HepG2 (cell line): ENCODE data around the gene MGAT5. TPM values are rescaled to one million over a fixed set of nuclear protein-coding genes. Genes with fewer than 3 reads are reported as not detected.

Source experiments
- ATAC-seq: fragments of 200-7000 bp; cut with Tn5 transposase; 3 replicates; pipeline ENCODE4 v1.9.1; 2020; ENCODE audit warnings: mild to moderate bottlenecking, moderate library complexity
- BruUV-seq: library from RNA; stranded (reverse); fragments of 400-500 nt; replicated peaks from 2 replicates; lab custom pipeline; 2021; lab: Mats Ljungman, UMichigan
- CTCF ChIA-PET: fragments of 300-600 bp; formaldehyde crosslinking; extraction: SDS; loops from one replicate; lab custom pipeline; 2021; ENCODE audit warnings: low total read pairs, inconsistent platforms, low intra/inter-chr PET ratio; lab: Yijun Ruan, JAX
- POLR2A ChIA-PET: fragments of 350-600 bp; sonication (Branson Sonifier 250); formaldehyde crosslinking; loops from one replicate; lab custom pipeline; 2020; ENCODE audit warnings: antibody characterized with exemption, inconsistent platforms; lab: Yijun Ruan, JAX
- DNase-seq: peaks from one replicate; pipeline ENCODE4 v3.0.0-alpha.2; 2015; ENCODE audit warnings: low spot score
- FAIRE-seq: peaks from 3 replicates; lab custom pipeline; 2011; peaks lifted over from hg19 to GRCh38; lab: Jason Lieb, UNC
- H2AFZ ChIP-seq: one replicate; pipeline ENCODE4 v1.6.1; 2011; ENCODE audit warnings: low read length, inconsistent platforms
- H3K27ac ChIP-seq: fragments of 300-600 bp; 3 replicates; pipeline ENCODE4 v1.8.0; 2011; ENCODE audit warnings: mixed run types, mild to moderate bottlenecking, mixed read lengths, low read length, inconsistent platforms; ENCODE audit not compliant: insufficient read depth; ENCODE audit errors: extremely low read length
- H3K27me3 ChIP-seq, 2 experiments: fragments of 200-600 bp in 1 of 2; 2 replicates in 1 of 2; 3 replicates in 1 of 2; pipeline versions ENCODE4 v1.6.0 to v1.8.0; 2011; ENCODE audit warnings: low read length in 2 of 2, mild to moderate bottlenecking in 2 of 2, moderate library complexity in 2 of 2, inconsistent platforms in 1 of 2; ENCODE audit not compliant: insufficient read depth in 2 of 2, control insufficient read depth in 1 of 2
- H3K36me3 ChIP-seq, 2 experiments: fragments of 200-600 bp in 1 of 2; replicated peaks in 1 of 2; 2 replicates in 1 of 2; 3 replicates in 1 of 2; pipeline versions ENCODE4 v1.5.1 to v1.8.0; 2011; ENCODE audit warnings: low read length in 2 of 2, inconsistent platforms in 1 of 2; ENCODE audit not compliant: insufficient read depth in 2 of 2, control insufficient read depth in 1 of 2
- H3K4me1 ChIP-seq: 2 replicates; pipeline ENCODE4 v1.5.1; 2012; ENCODE audit warnings: low read length, inconsistent platforms; ENCODE audit not compliant: insufficient read depth
- H3K4me2 ChIP-seq: 2 replicates; pipeline ENCODE4 v1.6.0; 2011; ENCODE audit warnings: low read depth, low read length, inconsistent platforms
- H3K4me3 ChIP-seq, 3 experiments: fragments of 200-600 bp in 1 of 3; sonication (generic), shearing (Covaris generic) in 1 of 3; replicated peaks in 1 of 3; 2 replicates each; pipeline ENCODE4 v1.5.1; 2011 to 2016; ENCODE audit warnings: low read length in 3 of 3, inconsistent platforms in 2 of 3, low read depth in 2 of 3, mild to moderate bottlenecking in 2 of 3, control low read depth in 1 of 3, mixed read lengths in 1 of 3; ENCODE audit not compliant: insufficient read depth in 1 of 3
- H3K79me2 ChIP-seq: one replicate; pipeline ENCODE4 v1.6.1; 2011; ENCODE audit warnings: low read length, inconsistent platforms; ENCODE audit not compliant: insufficient read depth
- H3K9ac ChIP-seq: 2 replicates; pipeline ENCODE4 v1.6.0; 2011; ENCODE audit warnings: mild to moderate bottlenecking, low read depth, low read length, inconsistent platforms; ENCODE audit not compliant: insufficient read depth
- H3K9me3 ChIP-seq: 2 replicates; pipeline ENCODE4 v1.5.1; 2012; ENCODE audit warnings: mild to moderate bottlenecking, low read length
- H4K20me1 ChIP-seq: 2 replicates; pipeline ENCODE4 v1.6.0; 2011; ENCODE audit warnings: inconsistent platforms, mild to moderate bottlenecking, low read length, moderate library complexity; ENCODE audit not compliant: insufficient read depth
- AHR ChIP-seq: IDR thresholded peaks from 2 replicates; pipeline ENCODE4 v1.6.1; 2018; ENCODE audit warnings: missing genetic modification reagents, missing compliant biosample characterization
- ATM ChIP-seq: fragments of 450-650 bp; IDR thresholded peaks from 2 replicates; pipeline ENCODE4 v1.7.1; 2017; ENCODE audit warnings: mild to moderate bottlenecking, borderline replicate concordance
- ETV6 ChIP-seq: sonication (generic); formaldehyde crosslinking; conservative IDR thresholded peaks from 2 replicates; pipeline ENCODE4 v1.4.0; 2020; ENCODE audit warnings: missing genetic modification reagents
- HHEX ChIP-seq: IDR thresholded peaks from 2 replicates; pipeline ENCODE4 v1.6.1; 2016; ENCODE audit warnings: control low read depth
- MYNN ChIP-seq: sonication (generic); formaldehyde crosslinking; IDR thresholded peaks from 2 replicates; pipeline ENCODE4 v1.4.0; 2020; ENCODE audit warnings: mild to moderate bottlenecking, low read depth, missing genetic modification reagents
- PCBP2 ChIP-seq: fragments of 200-400 bp; formaldehyde crosslinking; optimal IDR thresholded peaks from 2 replicates; pipeline ENCODE3; 2018; ENCODE audit warnings: low read length, low read depth; ENCODE audit not compliant: poor library complexity, severe bottlenecking
- RFX3 ChIP-seq: IDR thresholded peaks from 2 replicates; pipeline ENCODE4 v1.6.1; 2016; ENCODE audit warnings: missing biosample characterization, missing genetic modification reagents
- SMARCC2 ChIP-seq: fragments of 450-650 bp; IDR thresholded peaks from 2 replicates; pipeline ENCODE4 v1.6.1; 2017; ENCODE audit warnings: antibody characterized with exemption, mild to moderate bottlenecking
- TEAD2 ChIP-seq: sonication (generic); formaldehyde crosslinking; IDR thresholded peaks from 2 replicates; pipeline ENCODE4 v1.9.0; 2021; ENCODE audit warnings: missing genetic modification reagents
- ZNF10 ChIP-seq: sonication (generic); formaldehyde crosslinking; IDR thresholded peaks from 2 replicates; pipeline ENCODE4 v1.4.0; 2020; ENCODE audit warnings: mild to moderate bottlenecking, low read depth, missing genetic modification reagents, borderline replicate concordance
- ZNF274 ChIP-seq: sonication (generic); formaldehyde crosslinking; IDR thresholded peaks from 2 replicates; pipeline ENCODE4 v1.5.1; 2020; ENCODE audit warnings: mild to moderate bottlenecking, missing genetic modification reagents
- ZNF446 ChIP-seq: sonication (generic); formaldehyde crosslinking; IDR thresholded peaks from 2 replicates; pipeline ENCODE4 v1.5.0; 2020; ENCODE audit warnings: mild to moderate bottlenecking, missing genetic modification reagents
- ZNF737 ChIP-seq: sonication (generic); formaldehyde crosslinking; IDR thresholded peaks from 2 replicates; pipeline ENCODE4 v1.5.0; 2020; ENCODE audit warnings: missing genetic modification reagents, mild to moderate bottlenecking, borderline replicate concordance
- ZNF746 ChIP-seq: sonication (generic); formaldehyde crosslinking; IDR thresholded peaks from 2 replicates; pipeline ENCODE4 v1.8.0; 2022; ENCODE audit warnings: mild to moderate bottlenecking, missing genetic modification reagents
- ZNF766 ChIP-seq: sonication (generic); formaldehyde crosslinking; IDR thresholded peaks from 2 replicates; pipeline ENCODE4 v1.5.0; 2020; ENCODE audit warnings: missing genetic modification reagents, borderline replicate concordance
- ZNF83 ChIP-seq: sonication (generic); formaldehyde crosslinking; IDR thresholded peaks from 2 replicates; pipeline ENCODE4 v1.4.0; 2020; ENCODE audit warnings: missing genetic modification reagents, mild to moderate bottlenecking, borderline replicate concordance
- WGBS: methylation state at CpG from one replicate; pipeline ENCODE4 v1.1.6; 2017; ENCODE audit warnings: low lambda C conversion rate; 5-methylcytosine and 5-hydroxymethylcytosine counted together
- in situ Hi-C: cut with HindIII; loops from 2 replicates; pipeline ENCODE4 v1.10.0; 2017; ENCODE audit warnings: low pct_unique_long_range_greater_than_20kb; ENCODE audit not compliant: extremely low pct_ligation_motif_present
- intact Hi-C: fragments of 100-400 bp; cut with micrococcal nuclease; formaldehyde crosslinking; loops from one replicate; pipeline ENCODE4 v1.10.0; 2022; ENCODE audit not compliant: unreplicated experiment
- polyA plus RNA-seq, 8 experiments: library from polyadenylated mRNA; depleted of rRNA in 3 of 8; stranded (reverse) in 7 of 8; unstranded in 1 of 8; fragments of >200 nt; fragmentation: Illumina TruSeq in 4 of 8; extraction: Trizol in 4 of 8; gene quantifications; 2 replicates each; pipeline versions ENCODE4 v1.2.1 to v1.2.3, GENCODE V29; 2011 to 2016; ENCODE audit warnings: low read depth in 4 of 8, missing spikeins in 1 of 8, mixed read lengths in 1 of 8; ENCODE audit not compliant: insufficient read depth in 1 of 8
- total RNA-seq, 5 experiments: library from RNA; depleted of rRNA; stranded (reverse); fragments of >200 nt; fragmentation: Illumina TruSeq; extraction: Trizol; gene quantifications; 2 replicates each; pipeline ENCODE4 v1.2.3, GENCODE V29; 2016; ENCODE audit warnings: low read depth in 1 of 5
- TF ChIP-seq, protein P1 (sequence below): IDR thresholded peaks from 2 replicates; pipeline ENCODE4 v1.6.1; 2016; ENCODE audit warnings: missing genetic modification reagents, missing compliant biosample characterization
- TF ChIP-seq, protein P2 (sequence below): sonication (generic); formaldehyde crosslinking; IDR thresholded peaks from 2 replicates; pipeline ENCODE4 v1.8.0; 2022; ENCODE audit warnings: mild to moderate bottlenecking, missing genetic modification reagents

Gene MGAT5
- total and polyA plus RNA-seq, 2 of the 13 experiments (the other 11 are each of a cell fraction or from before 2014, with no cell fraction given), result 33.1 to 60.2 TPM

DNA sequence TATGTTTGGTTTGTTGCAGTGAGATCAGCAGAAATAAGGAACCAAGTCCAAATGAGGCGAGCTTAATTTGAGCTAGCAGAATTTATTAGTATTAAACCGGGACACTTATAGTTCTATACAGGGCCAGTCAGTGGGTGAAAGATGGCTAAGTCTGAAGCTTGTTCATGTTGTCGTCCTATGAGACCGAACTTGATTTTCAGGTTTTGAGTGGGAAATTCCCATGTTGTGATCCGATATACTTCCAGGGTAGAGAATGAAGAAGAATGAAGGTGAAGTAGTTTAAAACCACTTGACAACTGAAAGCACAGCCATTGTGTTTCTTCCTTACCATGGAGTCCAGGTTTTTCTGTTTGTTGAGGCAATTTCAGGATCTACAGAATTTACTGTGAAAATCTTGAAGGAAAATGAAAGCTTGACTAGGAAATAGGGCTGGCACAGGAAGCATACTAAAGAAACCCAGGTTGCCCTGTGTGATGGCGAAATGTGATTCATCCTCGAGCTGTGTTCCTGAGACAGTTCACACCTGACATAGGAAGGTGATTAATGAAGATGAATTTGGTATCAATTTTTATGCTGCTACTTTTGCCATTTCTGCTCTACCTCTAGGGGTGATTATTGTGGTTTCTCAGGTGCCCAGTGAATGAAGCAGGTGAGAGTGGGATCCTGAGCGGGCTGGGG lies 37.6 kb upstream of the MGAT5 start (continued):
- TF ChIP-seq ATM (no peak), TEAD2 (CRISPR knock-in tag) (no peak), ZNF737 (CRISPR knock-in tag) (no peak), SMARCC2 (no peak), ETV6 (CRISPR knock-in tag) (no peak), HHEX (CRISPR knock-in tag) (no peak), ZNF10 (CRISPR knock-in tag) (no peak)
- TF ChIP-seq, protein P1, sequence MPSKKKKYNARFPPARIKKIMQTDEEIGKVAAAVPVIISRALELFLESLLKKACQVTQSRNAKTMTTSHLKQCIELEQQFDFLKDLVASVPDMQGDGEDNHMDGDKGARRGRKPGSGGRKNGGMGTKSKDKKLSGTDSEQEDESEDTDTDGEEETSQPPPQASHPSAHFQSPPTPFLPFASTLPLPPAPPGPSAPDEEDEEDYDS (CRISPR knock-in tag), result no peak
- TF ChIP-seq, all 625 proteins: peak for 0

DNA sequence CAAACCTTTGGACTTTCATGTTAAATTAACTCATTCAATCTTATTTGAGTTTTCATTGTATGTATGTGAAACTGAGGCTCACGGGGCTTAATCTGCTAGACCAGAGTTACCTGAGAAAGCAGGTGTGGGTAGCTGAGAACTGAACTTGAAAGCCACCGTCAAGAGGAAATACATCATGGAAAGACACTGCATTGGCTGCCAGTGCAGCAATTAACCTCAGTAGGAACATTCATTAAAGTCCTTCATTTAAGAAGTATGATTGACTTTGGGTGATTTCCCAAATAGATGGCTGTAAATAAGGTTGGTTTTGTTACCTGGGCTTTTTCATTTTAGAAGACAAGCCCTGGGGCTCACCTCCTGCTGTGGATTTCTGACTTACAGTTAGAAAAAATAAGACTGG lies 36.5 kb upstream of the MGAT5 start:
- intact Hi-C loops, result loop anchor here (5.0 kb wide), 1 partner anchor 1740 kb away; no protein-coding TSS in a partner anchor

More for the DNA sequence above, 36.5 kb upstream of the MGAT5 start:
- ATAC-seq (no peak), FAIRE-seq (no peak), DNase-seq (no peak)
- no peak for TF ChIP-seq PCBP2
- no peak for TF ChIP-seq ZNF446
- TF ChIP-seq ZNF746 (CRISPR knock-in tag), result no peak
- TF ChIP-seq ZNF766, result no peak
- TF ChIP-seq RFX3 (CRISPR knock-in tag), result no peak
- no peak for TF ChIP-seq ZNF83 (CRISPR knock-in tag)
- no peak for TF ChIP-seq ZNF274
- TF ChIP-seq MYNN, result no peak
- no peak for TF ChIP-seq AHR (CRISPR knock-in tag)
- TF ChIP-seq, protein P2, sequence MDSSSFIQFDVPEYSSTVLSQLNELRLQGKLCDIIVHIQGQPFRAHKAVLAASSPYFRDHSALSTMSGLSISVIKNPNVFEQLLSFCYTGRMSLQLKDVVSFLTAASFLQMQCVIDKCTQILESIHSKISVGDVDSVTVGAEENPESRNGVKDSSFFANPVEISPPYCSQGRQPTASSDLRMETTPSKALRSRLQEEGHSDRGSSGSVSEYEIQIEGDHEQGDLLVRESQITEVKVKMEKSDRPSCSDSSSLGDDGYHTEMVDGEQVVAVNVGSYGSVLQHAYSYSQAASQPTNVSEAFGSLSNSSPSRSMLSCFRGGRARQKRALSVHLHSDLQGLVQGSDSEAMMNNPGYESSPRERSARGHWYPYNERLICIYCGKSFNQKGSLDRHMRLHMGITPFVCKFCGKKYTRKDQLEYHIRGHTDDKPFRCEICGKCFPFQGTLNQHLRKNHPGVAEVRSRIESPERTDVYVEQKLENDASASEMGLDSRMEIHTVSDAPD, result no peak
- Histone ChIP-seq H3K27me3 (no peaks in the 10 kb centered on the region), H2AFZ (no peak overlapping the region), H4K20me1 (no peaks in the 10 kb centered on the region), H3K79me2 (peaks cover 34% of the 10 kb centered on the region), H3K27ac (no peak overlapping the region), H3K36me3 (peaks cover 0 to 1% of the 10 kb centered on the region in 2 experiments; a peak in 1 of 5 replicates), H3K9me3 (no peaks in the 10 kb centered on the region), H3K4me1 (no peaks in the 10 kb centered on the region), H3K4me3 (no peak overlapping the region), H3K9ac (no peak overlapping the region), H3K4me2 (no peak overlapping the region)
- 93% methylated on average over 2 of the region's 2 CpGs for WGBS
- in situ Hi-C loops, result loop anchor here (25.0 kb wide), 1 partner anchor 330 kb away; no protein-coding TSS in a partner anchor
- POLR2A ChIA-PET, result no interaction called here
- CTCF ChIA-PET, result no interaction called here
- BruUV-seq, result no TSS peak
